SK-N-SH (cell line): ENCODE results near the gene PEX5. TPM values are rescaled to one million over a fixed set of nuclear protein-coding genes. Genes with fewer than 3 reads are reported as not detected.
"Not testable (repeated sequence)": the region's sequence is repeated elsewhere in the genome, so short reads cannot be mapped to it uniquely, and the experiment has no call there.

ENCODE experiments used
- CTCF ChIA-PET: fragments of 300-600, 350-600 bp; formaldehyde crosslinking; extraction: SDS; loops from one replicate; lab custom pipeline; 2021; lab: Yijun Ruan, JAX
- POLR2A ChIA-PET: fragments of 350-600 bp; sonication (Branson Sonifier 250); formaldehyde crosslinking; extraction: SDS; loops from one replicate; lab custom pipeline; 2020; ENCODE audit warnings: antibody characterized with exemption, inconsistent platforms; lab: Yijun Ruan, JAX
- DNase-seq: peaks from one replicate; pipeline ENCODE4 v3.0.0; 2012
- H2AFZ ChIP-seq: fragments of 200-600 bp; sonication (generic); 2 replicates; pipeline ENCODE4 v1.8.1; 2016; ENCODE audit warnings: antibody characterized with exemption, mild to moderate bottlenecking, low read depth
- H3F3A ChIP-seq: fragments of 200-600 bp; sonication (generic); replicated peaks from 2 replicates; pipeline ENCODE3; 2016; ENCODE audit warnings: antibody characterized with exemption, mild to moderate bottlenecking; ENCODE audit not compliant: insufficient read depth
- H3K27ac ChIP-seq, 2 experiments: fragments of 200-500 bp in 1 of 2; fragments of 200-600 bp in 1 of 2; sonication (Bioruptor generic) in 1 of 2; sonication (generic), shearing (Covaris generic) in 1 of 2; 2 replicates each; pipeline versions ENCODE4 v1.5.1 to v1.6.1; 2014 to 2016; ENCODE audit warnings: low read depth in 2 of 2, inconsistent platforms in 1 of 2, low read length in 1 of 2, mild to moderate bottlenecking in 1 of 2, mixed read lengths in 1 of 2
- H3K27me3 ChIP-seq: fragments of 200-600 bp; sonication (generic), shearing (Covaris generic); 2 replicates; pipeline ENCODE4 v1.6.1; 2016; ENCODE audit warnings: mixed run types; ENCODE audit not compliant: insufficient read depth
- H3K36me3 ChIP-seq, 2 experiments: fragments of 200-500 bp in 1 of 2; fragments of 200-600 bp in 1 of 2; sonication (Bioruptor generic) in 1 of 2; sonication (generic) in 1 of 2; replicated peaks in 1 of 2; 2 replicates each; pipeline versions ENCODE3 to v1.5.1; 2014 to 2016; ENCODE audit warnings: low read length in 1 of 2, mild to moderate bottlenecking in 1 of 2; ENCODE audit not compliant: insufficient read depth in 2 of 2, control insufficient read depth in 1 of 2
- H3K4me1 ChIP-seq, 2 experiments: fragments of 200-500 bp in 1 of 2; fragments of 200-600 bp in 1 of 2; sonication (Bioruptor generic) in 1 of 2; sonication (generic), shearing (Covaris generic) in 1 of 2; 2 replicates each; pipeline versions ENCODE4 v1.5.1 to v1.6.1; 2014 to 2016; ENCODE audit warnings: low read depth in 1 of 2, low read length in 1 of 2, mixed run types in 1 of 2; ENCODE audit not compliant: insufficient read depth in 2 of 2, control insufficient read depth in 1 of 2
- H3K4me2 ChIP-seq: fragments of 200-600 bp; sonication (generic), shearing (Covaris generic); 2 replicates; pipeline ENCODE4 v1.6.1; 2017; ENCODE audit warnings: mixed run types
- H3K4me3 ChIP-seq, 2 experiments: fragments of 200-500 bp in 1 of 2; fragments of 200-600 bp in 1 of 2; sonication (Bioruptor generic) in 1 of 2; sonication (generic), shearing (Covaris generic) in 1 of 2; 2 replicates each; pipeline versions ENCODE4 v1.5.1 to v1.8.1; 2014 to 2016; ENCODE audit warnings: low read depth in 2 of 2, inconsistent platforms in 1 of 2, low read length in 1 of 2, mild to moderate bottlenecking in 1 of 2, mixed read lengths in 1 of 2, moderate library complexity in 1 of 2
- H3K79me2 ChIP-seq: fragments of 200-600 bp; sonication (generic); 2 replicates; pipeline ENCODE4 v1.8.1; 2017; ENCODE audit warnings: mild to moderate bottlenecking; ENCODE audit not compliant: insufficient read depth
- H3K9ac ChIP-seq: fragments of 200-600 bp; sonication (generic); 2 replicates; pipeline ENCODE4 v1.6.1; 2017; ENCODE audit warnings: mixed run types
- H3K9me2 ChIP-seq: fragments of 200-600 bp; sonication (generic); 2 replicates; pipeline ENCODE4 v1.6.1; 2017; ENCODE audit warnings: mixed run types
- H3K9me3 ChIP-seq: fragments of 200-600 bp; sonication (generic); 2 replicates; pipeline ENCODE4 v1.6.1; 2017; ENCODE audit warnings: mixed run types, mild to moderate bottlenecking, moderate library complexity
- H4K20me1 ChIP-seq: fragments of 200-600 bp; sonication (generic); 2 replicates; pipeline ENCODE4 v1.6.1; 2017; ENCODE audit warnings: mild to moderate bottlenecking, mixed run types; ENCODE audit not compliant: insufficient read depth
- CHD2 ChIP-seq: fragments of 150-350 bp; IDR thresholded peaks from 2 replicates; pipeline ENCODE4 v1.6.1; 2018; ENCODE audit warnings: low read length; ENCODE audit not compliant: partially characterized antibody
- ELF1 ChIP-seq: IDR thresholded peaks from 2 replicates; pipeline ENCODE4 v1.4.0; 2012
- FOXM1 ChIP-seq: IDR thresholded peaks from 2 replicates; pipeline ENCODE4 v1.4.0; 2012; ENCODE audit warnings: low read depth, mild to moderate bottlenecking
- GABPA ChIP-seq: IDR thresholded peaks from 2 replicates; pipeline ENCODE4 v1.4.0; 2012; ENCODE audit warnings: low read depth, mild to moderate bottlenecking
- JUND ChIP-seq: IDR thresholded peaks from 2 replicates; pipeline ENCODE4 v1.4.0; 2012
- MAX ChIP-seq: IDR thresholded peaks from 2 replicates; pipeline ENCODE4 v1.4.0; 2012; ENCODE audit warnings: low read depth
- NFIC ChIP-seq: IDR thresholded peaks from 2 replicates; pipeline ENCODE4 v1.4.0; 2012; ENCODE audit warnings: borderline replicate concordance
- NRF1 ChIP-seq: IDR thresholded peaks from 2 replicates; pipeline ENCODE4 v1.6.1; 2012; ENCODE audit warnings: low read depth, mild to moderate bottlenecking, low read length
- POLR2AphosphoS5 ChIP-seq: IDR thresholded peaks from 2 replicates; pipeline ENCODE4 v1.6.1; 2012; ENCODE audit warnings: low read depth, low read length
- RFX5 ChIP-seq: IDR thresholded peaks from 2 replicates; pipeline ENCODE4 v1.6.1; 2012; ENCODE audit warnings: mild to moderate bottlenecking, improper control_type of control experiment, low read length
- TAF1 ChIP-seq: IDR thresholded peaks from 2 replicates; pipeline ENCODE4 v1.6.1; 2012; ENCODE audit warnings: low read depth, mild to moderate bottlenecking, low read length, moderate library complexity, borderline replicate concordance
- TCF12 ChIP-seq: IDR thresholded peaks from 2 replicates; pipeline ENCODE4 v1.4.0; 2012
- TEAD4 ChIP-seq: IDR thresholded peaks from 2 replicates; pipeline ENCODE4 v1.4.0; 2012; ENCODE audit warnings: mild to moderate bottlenecking, borderline replicate concordance; ENCODE audit not compliant: insufficient read depth
- USF1 ChIP-seq: IDR thresholded peaks from 2 replicates; pipeline ENCODE4 v1.4.0; 2012; ENCODE audit warnings: low read depth, borderline replicate concordance
- WGBS: methylation state at CpG from one replicate; pipeline ENCODE4 v1.1.6; 2017; ENCODE audit warnings: low lambda C conversion rate; 5-methylcytosine and 5-hydroxymethylcytosine counted together
- polyA plus RNA-seq, 3 experiments: library from polyadenylated mRNA; depleted of rRNA; stranded (reverse); fragments of >200 nt; gene quantifications; 2 replicates each; pipeline ENCODE4 v1.2.3, GENCODE V29; 2012

PEX5 gene
- polyA plus RNA-seq, 1 of the 3 experiments (the other 2 are of a cell fraction): 22.6 TPM

- POLR2A ChIA-PET: no interaction called here
- DNase-seq: no peak
These were observed 8.8 kb upstream of the PEX5 start for GRCh38 chr12:7180685-7181084.

GRCh38 chr12:7186058-7186457 lies 3.4 kb upstream of the PEX5 start:
- POLR2A ChIA-PET, H3K27me3 ChIP-seq, DNase-seq, H3K27ac ChIP-seq, H3K4me3 ChIP-seq, H3K36me3 ChIP-seq, H3K9ac ChIP-seq, H3K9me3 ChIP-seq, H4K20me1 ChIP-seq, H3K79me2 ChIP-seq, H3F3A ChIP-seq, H2AFZ ChIP-seq, H3K4me2 ChIP-seq, H3K9me2 ChIP-seq: not testable (repeated sequence)
- peaks cover 9 to 17% of the 10 kb centered on the region in 2 experiments; a peak in 3 of 4 replicates for H3K4me1 ChIP-seq
- WGBS: 43% methylated on average over 2 of the region's 2 CpGs
- CTCF ChIA-PET: interaction anchor here (1.1 kb wide), 1 partner anchor 41 kb away, joined by 3 read pairs; no protein-coding TSS in a partner anchor

More at GRCh38 chr12:7180685-7181084, 8.8 kb upstream of the PEX5 start:
- Histone ChIP-seq H2AFZ (no peak overlapping the region), H3K9me3 (no peaks in the 10 kb centered on the region), H4K20me1 (no peaks in the 10 kb centered on the region), H3K9me2 (no peaks in the 10 kb centered on the region), H3K4me2 (no peak overlapping the region), H3K36me3 (no peaks in the 10 kb centered on the region), H3K79me2 (no peaks in the 10 kb centered on the region), H3F3A (no peaks in the 10 kb centered on the region), H3K27ac (no peak overlapping the region), H3K9ac (no peak overlapping the region), H3K4me3 (no peak overlapping the region), H3K4me1 (no peaks in the 10 kb centered on the region), H3K27me3 (no peaks in the 10 kb centered on the region; the same call in 1 of the 2 replicates)
- WGBS: 15% methylated on average over 1 of the region's 1 CpG
- CTCF ChIA-PET: interaction anchor here (0.8 to 3.5 kb wide), 3 partner anchors 8 to 36 kb away, joined by 3 to 12 read pairs (median 3); no protein-coding TSS in a partner anchor
- TF ChIP-seq TCF12 (no peak), NRF1 (no peak), CHD2 (no peak), FOXM1 (no peak), GABPA (no peak), RFX5 (no peak), MAX (no peak), NFIC (no peak), JUND (no peak), TAF1 (no peak), USF1 (no peak), POLR2AphosphoS5 (no peak), TEAD4 (no peak), ELF1 (no peak)
